Gastrocnemius medialis (tissue), 4 donors: ENCODE data around the gene GJD2. TPM values are rescaled to one million over a fixed set of nuclear protein-coding genes. Genes with fewer than 3 reads are reported as not detected.
A peak's percentile ranks its signal among the peaks of the same experiment; 100 is the strongest.

Experiments
- ATAC-seq, 2 donors: fragments of 150-250 bp; one replicate each; pipeline ENCODE4 v1.9.1; 2016
- DNase-seq, 2 donors: peaks; one replicate each; pipeline ENCODE4 v3.0.0-alpha.2; 2019
- H3K27ac ChIP-seq, 4 donors: fragments of 200-600 bp; sonication (generic); 1 replicate in 1 of 4; 2 replicates in 3 of 4; pipeline ENCODE4 v1.5.1; 2016 to 2018; ENCODE audit warnings: mild to moderate bottlenecking in 2 of 4, moderate library complexity in 1 of 4
- H3K27me3 ChIP-seq, 3 donors: fragments of 200-600 bp; sonication (generic) in 2 of 3; 1 replicate in 1 of 3; 2 replicates in 2 of 3; pipeline versions ENCODE4 v1.5.1 to v1.6.0; 2016 to 2019; ENCODE audit warnings: mild to moderate bottlenecking in 1 of 3, moderate library complexity in 1 of 3
- H3K36me3 ChIP-seq, 2 donors: fragments of 200-600 bp; sonication (generic) in 1 of 2; one replicate each; pipeline ENCODE4 v1.5.1; 2017 to 2018
- H3K4me1 ChIP-seq, 2 donors: fragments of 200-600 bp; sonication (generic) in 1 of 2; one replicate each; pipeline ENCODE4 v1.5.1; 2016 to 2017; ENCODE audit warnings: mild to moderate bottlenecking in 2 of 2
- H3K4me3 ChIP-seq, 4 donors: fragments of 200-600 bp; sonication (generic) in 3 of 4; 1 replicate in 1 of 4; 2 replicates in 3 of 4; pipeline ENCODE4 v1.5.1; 2016 to 2019; ENCODE audit warnings: mild to moderate bottlenecking in 2 of 4
- H3K9me3 ChIP-seq, 3 donors: fragments of 200-600 bp; sonication (generic) in 2 of 3; 1 replicate in 1 of 3; 2 replicates in 2 of 3; pipeline ENCODE4 v1.5.1; 2016 to 2019
- CTCF ChIP-seq, 5 experiments: fragments of 450-650 bp in 3 of 5; fragments of 200-600 bp in 2 of 5; sonication (generic) in 2 of 5; IDR thresholded peaks in 4 of 5; conservative IDR thresholded peaks in 1 of 5; 1 replicate in 4 of 5; 2 replicates in 1 of 5; pipeline ENCODE4 v1.5.1; 2016 to 2019; ENCODE audit warnings: antibody characterized with exemption in 5 of 5, mild to moderate bottlenecking in 3 of 5, moderate library complexity in 3 of 5
- POLR2A ChIP-seq, 2 donors: fragments of 450-650 bp; IDR thresholded peaks; one replicate each; pipeline ENCODE4 v1.6.1; 2017; ENCODE audit warnings: antibody characterized with exemption in 2 of 2, mild to moderate bottlenecking in 2 of 2, moderate library complexity in 2 of 2
- in situ Hi-C, 4 donors: fragments of 200-750 bp; cut with MboI; loops; one replicate each; pipeline versions ENCODE4 v1.15.0 to v1.8.0; 2017; ENCODE audit warnings: low sequenced_read_pairs in 4 of 4
- intact Hi-C: fragments of 100-400 bp; cut with DNase I; formaldehyde crosslinking; loops from one replicate; pipeline ENCODE4 v1.15.1; 2023; ENCODE audit warnings: low total_unique reads
- total RNA-seq, 4 donors: library from RNA; depleted of rRNA; stranded (reverse); fragments of >200 nt; gene quantifications; one replicate each; pipeline versions ENCODE4 v1.1.0 to v1.2.3, GENCODE V29; 2016

Gene GJD2
- not detected for total RNA-seq

- H3K9me3 ChIP-seq = no peaks in the 10 kb centered on the region
- in situ Hi-C loops = no loop called here
Observed at GRCh38 chr15:34754674-34755418, at the start of gene GJD2. Gene GJD2, minus strand, starts transcription at chr15:34754998. Its CDS starts 510 bp downstream, at chr15:34754488.

GRCh38 chr15:34804113-34804512 lies 49.3 kb upstream of the GJD2 start:
- DNase-seq = no peak
- no peaks in the 10 kb centered on the region for H3K27me3 ChIP-seq
- in situ Hi-C loops (no loop called here), intact Hi-C loops (no loop called here)
- peak overlapping the region in 1 of 4 donors; percentile 44 for H3K27ac ChIP-seq
- ATAC-seq = no peak
- H3K4me1 ChIP-seq = peaks cover 0 to 7% of the 10 kb centered on the region in 2 donors
- TF ChIP-seq POLR2A (IDR thresholded peaks at IDR 0.05) = no peak
- no peak for TF ChIP-seq CTCF (IDR thresholded peaks at IDR 0.05 in 4 of 5, conservative IDR thresholded peaks at IDR 0.05 in 1 of 5)
- no peaks in the 10 kb centered on the region for H3K9me3 ChIP-seq
- no peak overlapping the region for H3K4me3 ChIP-seq
- H3K36me3 ChIP-seq = no peaks in the 10 kb centered on the region

More at GRCh38 chr15:34754674-34755418, at the start of gene GJD2:
- no peak for TF ChIP-seq CTCF (IDR thresholded peaks at IDR 0.05 in 4 of 5, conservative IDR thresholded peaks at IDR 0.05 in 1 of 5)
- no peak for TF ChIP-seq POLR2A (IDR thresholded peaks at IDR 0.05)
- intact Hi-C loops = no loop called here
- H3K27me3 ChIP-seq = peaks cover 40 to 46% (median 42%) of the 10 kb centered on the region in 3 donors
- ATAC-seq (no peak), DNase-seq (no peak)
- H3K36me3 ChIP-seq = no peaks in the 10 kb centered on the region
- H3K4me1 ChIP-seq = peaks cover 0 to 5% of the 10 kb centered on the region in 2 donors
- no peak within 1 kb of the TSS for H3K27ac ChIP-seq
- H3K4me3 ChIP-seq = peak within 1 kb of the TSS; percentile 23 to 54 (median 32)

GRCh38 chr15:34802803-34803750 lies 48.3 kb upstream of the GJD2 start:
- H3K9me3 ChIP-seq = no peaks in the 10 kb centered on the region
- peaks cover 0 to 9% of the 10 kb centered on the region in 2 donors for H3K4me1 ChIP-seq
- H3K4me3 ChIP-seq = no peak overlapping the region
- intact Hi-C loops (no loop called here), in situ Hi-C loops (no loop called here)
- no peaks in the 10 kb centered on the region for H3K36me3 ChIP-seq
- H3K27ac ChIP-seq = no peak overlapping the region
- DNase-seq = no peak
- TF ChIP-seq POLR2A (IDR thresholded peaks at IDR 0.05) = no peak
- no peak for TF ChIP-seq CTCF (IDR thresholded peaks at IDR 0.05 in 4 of 5, conservative IDR thresholded peaks at IDR 0.05 in 1 of 5)
- no peaks in the 10 kb centered on the region for H3K27me3 ChIP-seq
- no peak for ATAC-seq

- in situ Hi-C loops = no loop called here
- Histone ChIP-seq H3K27ac (no peak overlapping the region), H3K9me3 (no peaks in the 10 kb centered on the region), H3K27me3 (no peaks in the 10 kb centered on the region), H3K36me3 (no peaks in the 10 kb centered on the region), H3K4me3 (no peak overlapping the region), H3K4me1 (peaks cover 0 to 9% of the 10 kb centered on the region in 2 donors)
- intact Hi-C loops = no loop called here
- ATAC-seq (no peak), DNase-seq (no peak)
- TF ChIP-seq POLR2A (IDR thresholded peaks at IDR 0.05) = no peak
- no peak for TF ChIP-seq CTCF (IDR thresholded peaks at IDR 0.05 in 4 of 5, conservative IDR thresholded peaks at IDR 0.05 in 1 of 5)
Observed at GRCh38 chr15:34802371-34802770, 47.6 kb upstream of the GJD2 start.
